ENCODE results near the gene HMHB1. TPM values are rescaled to one million over a fixed set of nuclear protein-coding genes. Genes with fewer than 3 reads are reported as not detected.
"Not testable (repeated sequence)": the region's sequence is repeated elsewhere in the genome, so short reads cannot be mapped to it uniquely, and the experiment has no call there.

The HMHB1 gene
- total RNA-seq, 1 donor from 2014 or later, result not detected

DNA sequence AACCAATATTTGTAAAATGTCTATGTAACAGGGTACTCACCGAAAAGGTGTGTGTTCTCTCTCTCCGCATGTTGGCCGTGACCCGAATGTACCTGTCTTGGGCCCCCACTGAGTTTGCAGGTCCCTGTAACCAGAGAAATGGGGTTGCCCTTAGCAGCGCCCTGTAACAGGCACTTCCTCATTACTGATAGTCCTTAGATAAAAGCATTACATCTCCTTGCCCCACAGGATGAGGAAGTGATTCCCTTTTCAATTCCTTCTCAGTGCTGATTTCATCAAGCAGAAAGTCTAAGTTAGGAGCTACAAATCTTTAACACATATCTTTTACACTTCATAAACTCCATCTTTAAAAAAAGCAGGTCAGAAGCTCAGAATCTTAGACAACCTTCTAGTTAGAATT, 15.2 kb upstream of the HMHB1 start:
- no peak for DNase-seq (ENCODE audit: low spot score)
- intact Hi-C loops (cut with DNase I), result no loop called here
- ATAC-seq, result peak; percentile 41

- intact Hi-C loops (cut with DNase I), result no loop called here
- DNase-seq (ENCODE audit: low spot score), result no peak
- ATAC-seq, result no peak
Measured at GRCh38 chr5:143800715-143801114, 11.2 kb upstream of the HMHB1 start.

DNA sequence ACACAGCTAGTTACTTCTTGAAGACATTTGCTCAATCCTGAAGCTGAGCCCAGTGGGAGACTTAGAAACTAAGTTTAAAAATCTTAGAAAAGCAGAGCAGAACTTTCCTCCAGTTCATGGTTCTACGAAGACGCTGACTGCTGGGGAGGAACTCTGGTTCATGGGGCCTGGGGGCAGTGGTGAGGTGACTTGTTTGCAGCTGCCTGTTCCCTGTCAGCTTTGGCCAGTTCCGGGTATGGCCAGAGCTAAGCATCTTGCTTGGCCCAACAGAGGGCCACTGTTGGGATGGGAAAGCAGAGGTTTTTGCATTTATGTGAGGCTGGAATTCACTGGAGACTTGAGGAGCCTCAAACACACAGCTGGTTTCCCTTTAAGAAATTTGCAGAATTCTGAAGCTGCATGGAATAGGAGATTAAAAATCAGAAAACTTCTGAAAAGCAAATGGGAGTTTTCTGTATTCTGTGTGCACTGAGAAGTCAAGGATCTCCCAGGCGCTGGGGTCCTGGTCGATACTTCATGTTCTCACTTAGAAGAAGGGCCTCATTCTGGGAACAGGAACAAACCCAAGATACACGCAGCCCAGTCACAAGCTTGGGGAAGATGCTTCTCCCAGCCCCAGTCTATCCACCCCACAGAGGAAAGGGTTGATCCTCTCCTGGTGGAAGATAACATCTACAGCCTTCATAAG, 10.6 kb upstream of the HMHB1 start:
- intact Hi-C loops (cut with DNase I), result no loop called here
- ATAC-seq, result peak; percentile 44
- no peak for DNase-seq (ENCODE audit: low spot score)

GRCh38 chr5:143805861-143806260, 6.1 kb upstream of the HMHB1 start:
- DNase-seq (ENCODE audit: low spot score), result no peak
- intact Hi-C loops (cut with DNase I), result no loop called here
- no peak for ATAC-seq

- no peak for DNase-seq (ENCODE audit: low spot score)
- intact Hi-C loops (cut with DNase I), result no loop called here
- no peak for ATAC-seq
Measured at GRCh38 chr5:143806579-143806978, 5.4 kb upstream of the HMHB1 start.

GRCh38 chr5:143807401-143807800, 4.6 kb upstream of the HMHB1 start:
- ATAC-seq (no peak), DNase-seq (ENCODE audit: low spot score) (no peak)
- intact Hi-C loops (cut with DNase I), result no loop called here

DNA sequence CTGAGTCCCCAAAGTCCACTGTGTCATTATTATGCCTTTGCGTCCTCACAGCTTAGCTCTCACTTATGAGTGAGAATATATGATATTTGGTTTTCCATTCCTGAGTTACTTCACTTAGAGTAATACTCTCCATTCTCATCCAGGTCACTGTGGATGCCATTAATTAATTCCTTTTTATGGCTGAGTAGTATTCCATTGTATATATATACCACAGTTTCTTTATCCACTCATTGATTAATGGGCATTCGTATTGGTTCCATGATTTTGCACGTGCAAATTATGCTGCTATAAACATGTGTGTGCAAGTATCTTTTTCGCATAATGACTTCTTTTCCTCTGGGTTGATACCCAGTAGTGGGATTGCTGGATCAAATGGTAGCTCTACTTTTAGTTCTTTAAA, 4.4 kb downstream of the HMHB1 start:
- DNase-seq (ENCODE audit: low spot score); intact Hi-C loops (cut with DNase I); ATAC-seq: not testable (repeated sequence)

DNA sequence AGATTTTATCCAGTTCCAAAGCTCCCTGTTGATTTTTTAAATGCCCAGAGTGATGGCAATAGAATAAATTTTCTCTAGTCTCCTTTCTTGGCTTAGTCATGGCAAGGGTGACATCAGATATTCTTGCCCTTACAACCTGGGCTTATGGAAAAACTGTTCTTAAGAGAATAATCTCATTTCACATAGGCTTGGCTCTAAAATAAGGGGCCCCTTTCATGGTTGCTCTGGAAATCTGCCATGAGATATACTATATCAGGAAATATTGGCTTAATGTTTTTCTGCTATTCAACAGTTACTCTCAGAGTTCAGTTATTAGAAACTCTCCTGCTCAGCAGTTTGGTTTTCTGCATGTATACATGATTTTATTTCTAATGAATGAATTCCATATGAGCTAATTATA, 7.8 kb downstream of the HMHB1 start:
- intact Hi-C loops (cut with DNase I), result loop anchor here (10.0 kb wide), 3 partner anchors 415 to 895 kb away; partner anchors contain the start of gene NR3C1
- DNase-seq (ENCODE audit: low spot score), result no peak
- no peak for ATAC-seq

DNA sequence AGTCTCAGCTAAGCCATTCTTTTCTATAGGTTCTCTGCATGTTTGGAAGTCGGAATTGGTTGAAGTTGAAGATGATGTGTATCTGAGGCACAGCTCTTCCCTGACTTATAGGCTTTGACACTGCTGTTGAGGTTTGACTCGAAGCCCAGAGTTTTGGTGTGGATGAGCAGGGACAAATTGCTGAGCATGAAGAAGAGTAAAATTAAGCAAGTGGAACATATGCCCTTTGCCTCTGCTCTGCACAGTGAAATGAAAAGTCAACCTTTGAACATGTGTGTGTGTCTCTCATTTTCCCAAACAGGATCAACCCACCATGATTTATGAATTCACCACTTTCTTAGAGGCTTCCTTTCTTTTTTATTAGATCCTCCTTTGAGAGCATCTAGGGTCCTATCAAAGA, 8.5 kb downstream of the HMHB1 start:
- intact Hi-C loops (cut with DNase I), result loop anchor here (10.0 kb wide), 3 partner anchors 416 to 896 kb away; partner anchors contain the start of gene NR3C1
- DNase-seq (ENCODE audit: low spot score), result no peak
- no peak for ATAC-seq

- DNase-seq (ENCODE audit: low spot score), result peak; percentile 92
- ATAC-seq, result peak; percentile 95
- intact Hi-C loops (cut with DNase I), result loop anchor here (10.0 kb wide), 3 partner anchors 420 to 900 kb away; partner anchors contain the start of gene NR3C1
Measured at GRCh38 chr5:143824851-143825720, 13.1 kb downstream of the HMHB1 start.

- no peak for DNase-seq (ENCODE audit: low spot score)
- intact Hi-C loops (cut with DNase I), result loop anchor here (10.0 kb wide), 3 partner anchors 422 to 902 kb away; partner anchors contain the start of gene NR3C1
- ATAC-seq, result no peak
Measured at GRCh38 chr5:143826951-143827444, 15.0 kb downstream of the HMHB1 start.

GRCh38 chr5:143828710-143829109, 16.7 kb downstream of the HMHB1 start:
- intact Hi-C loops (cut with DNase I), result loop anchor here (10.0 kb wide), 3 partner anchors 424 to 904 kb away; partner anchors contain the start of gene NR3C1
- DNase-seq (ENCODE audit: low spot score) (no peak), ATAC-seq (no peak)

DNA sequence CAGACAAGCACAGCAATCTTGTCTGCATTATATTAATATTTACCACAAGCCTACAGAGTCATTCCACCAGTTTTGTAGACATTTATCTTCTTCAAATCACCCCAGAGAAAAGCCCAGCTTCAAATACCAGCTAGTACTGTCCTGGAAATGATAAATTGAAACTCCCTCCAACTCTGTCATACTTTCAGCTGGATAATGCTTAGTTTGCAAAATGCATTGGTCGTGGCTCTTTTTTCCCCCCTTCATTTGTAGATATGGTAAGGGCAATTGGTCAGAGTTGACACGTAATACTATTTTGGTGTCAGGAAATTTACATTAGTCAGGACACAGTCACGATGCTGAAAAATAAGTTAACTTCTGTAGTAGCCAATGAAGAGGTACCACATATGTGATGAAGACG, 21.2 kb downstream of the HMHB1 start:
- intact Hi-C loops (cut with DNase I), result no loop called here
- DNase-seq (ENCODE audit: low spot score) (no peak), ATAC-seq (no peak)

DNA sequence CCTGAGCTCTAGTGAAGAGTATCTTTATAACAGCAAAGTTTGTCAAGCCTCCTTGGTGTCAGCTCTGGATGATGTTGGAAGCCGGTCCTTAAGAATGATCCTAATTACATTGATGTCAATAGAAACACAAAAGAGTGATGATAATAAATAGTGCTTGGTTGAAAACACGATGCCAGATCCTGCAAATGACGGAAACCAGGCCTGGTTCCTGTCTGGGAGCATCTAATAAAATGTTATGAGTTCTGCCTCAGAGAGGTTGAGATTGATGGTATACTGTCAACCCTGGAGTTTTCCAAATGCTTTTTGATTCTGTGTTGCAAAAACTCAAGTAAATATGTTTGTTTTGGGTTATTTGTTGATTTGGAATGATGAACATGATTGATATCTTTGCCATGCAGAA, 23.3 kb downstream of the HMHB1 start:
- no peak for ATAC-seq
- DNase-seq (ENCODE audit: low spot score), result no peak
- intact Hi-C loops (cut with DNase I), result no loop called here

GRCh38 chr5:143836161-143836725, 24.3 kb downstream of the HMHB1 start:
- intact Hi-C loops (cut with DNase I), result no loop called here
- DNase-seq (ENCODE audit: low spot score), result no peak
- no peak for ATAC-seq

DNA sequence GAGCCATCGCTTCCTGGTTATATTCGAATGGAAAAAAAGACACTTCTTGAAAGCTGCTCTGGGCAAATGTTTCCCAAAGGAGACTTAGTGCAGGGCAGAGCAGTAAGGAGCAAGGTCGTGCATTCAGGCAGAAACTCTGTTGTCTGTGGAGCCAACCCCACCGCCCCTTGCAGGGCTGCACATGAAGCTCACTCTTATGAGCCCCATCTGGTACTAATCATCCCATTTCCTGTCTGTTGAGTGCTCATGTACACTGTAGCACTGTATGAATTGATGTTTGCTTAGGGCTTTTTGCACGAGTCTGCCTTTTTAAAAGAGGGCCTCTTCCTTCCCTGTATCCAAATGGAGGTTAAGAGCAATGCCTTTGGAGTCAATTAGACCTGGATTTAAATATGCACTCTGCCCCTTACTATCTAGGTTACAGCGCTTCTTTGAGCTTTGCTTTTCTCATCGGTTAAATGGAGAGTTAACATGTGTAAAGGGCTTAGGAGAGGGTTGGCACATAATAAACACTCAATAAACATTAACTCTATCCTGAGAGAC, 25.4 kb downstream of the HMHB1 start:
- intact Hi-C loops (cut with DNase I), result no loop called here
- DNase-seq (ENCODE audit: low spot score) (no peak), ATAC-seq (peak; percentile 96)

- ATAC-seq, result no peak
- intact Hi-C loops (cut with DNase I), result no loop called here
Measured at GRCh38 chr5:143841446-143841845, 29.5 kb downstream of the HMHB1 start.

DNA sequence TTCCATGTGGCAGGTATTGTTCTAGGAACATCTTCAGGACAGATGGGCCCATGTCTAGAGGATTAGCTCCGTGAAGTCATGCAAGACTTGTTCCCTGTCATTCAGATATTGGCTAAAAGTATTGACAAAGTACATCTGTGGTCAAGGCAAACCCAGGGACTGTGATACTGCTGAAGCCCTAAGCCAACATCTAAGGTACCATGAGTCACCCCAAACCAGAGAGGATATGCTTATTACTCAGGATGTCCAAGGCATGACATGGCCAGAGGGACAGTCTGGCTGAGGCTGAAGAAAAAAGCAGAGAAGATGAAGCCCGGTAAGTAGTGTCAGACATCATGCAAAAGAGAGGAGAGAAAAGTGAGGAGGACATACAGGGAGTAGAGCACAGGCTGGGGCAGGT, 31.0 kb downstream of the HMHB1 start:
- no peak for DNase-seq (ENCODE audit: low spot score)
- ATAC-seq, result no peak
- intact Hi-C loops (cut with DNase I), result no loop called here

More at GRCh38 chr5:143841446-143841845, 29.5 kb downstream of the HMHB1 start:
- no peak for DNase-seq (ENCODE audit: low spot score)

- intact Hi-C loops (cut with DNase I), result no loop called here
- ATAC-seq (no peak), DNase-seq (ENCODE audit: low spot score) (no peak)
Measured at GRCh38 chr5:143843461-143843860, 31.5 kb downstream of the HMHB1 start.

Measured in sciatic nerve (tissue), 2 donors.